NCI-H1417 (cell line): ENCODE results near the gene ZFHX2.

Experiments used
- DNase-seq, 3 experiments: peaks; one replicate each; lab custom pipeline; 2025; lab: John Stamatoyannopoulos, UW

ZFHX2 gene

DNA sequence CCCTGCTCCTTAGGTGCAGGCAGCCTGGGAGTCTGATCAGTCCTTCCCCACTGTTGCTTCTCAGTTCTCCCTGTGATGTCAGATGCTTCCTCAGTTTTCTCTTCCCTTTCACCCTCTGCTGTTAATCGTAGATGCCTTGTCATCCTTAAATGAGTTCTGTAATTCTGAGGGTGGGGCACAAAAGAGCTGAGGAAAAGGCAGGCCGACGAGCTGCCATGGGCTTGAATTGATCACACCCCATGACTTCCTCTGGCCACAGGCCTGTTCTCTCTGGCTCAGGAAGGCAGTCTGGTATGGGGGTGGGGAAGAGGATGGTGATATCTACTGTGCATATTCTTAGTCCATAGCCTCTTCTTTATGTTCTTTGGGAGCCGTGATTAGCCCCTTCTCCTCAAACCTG is 21.3 kb upstream of the ZFHX2 start:
- no peak for DNase-seq

DNA sequence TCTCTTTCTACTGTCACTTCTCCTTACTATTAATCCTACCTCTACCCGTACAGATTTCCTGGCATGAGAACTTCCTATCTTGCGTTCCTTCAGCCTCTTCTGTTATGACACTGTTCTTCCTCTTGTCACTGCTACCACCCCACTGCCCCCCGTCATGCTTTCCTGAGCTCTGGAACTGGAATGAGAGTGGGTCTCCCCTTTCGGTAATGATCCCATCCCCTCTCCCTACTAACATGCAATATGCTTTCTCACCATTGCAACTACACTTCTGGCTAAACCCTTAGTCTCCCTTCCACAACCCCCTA is 20.9 kb upstream of the ZFHX2 start:
- no peak for DNase-seq

DNA sequence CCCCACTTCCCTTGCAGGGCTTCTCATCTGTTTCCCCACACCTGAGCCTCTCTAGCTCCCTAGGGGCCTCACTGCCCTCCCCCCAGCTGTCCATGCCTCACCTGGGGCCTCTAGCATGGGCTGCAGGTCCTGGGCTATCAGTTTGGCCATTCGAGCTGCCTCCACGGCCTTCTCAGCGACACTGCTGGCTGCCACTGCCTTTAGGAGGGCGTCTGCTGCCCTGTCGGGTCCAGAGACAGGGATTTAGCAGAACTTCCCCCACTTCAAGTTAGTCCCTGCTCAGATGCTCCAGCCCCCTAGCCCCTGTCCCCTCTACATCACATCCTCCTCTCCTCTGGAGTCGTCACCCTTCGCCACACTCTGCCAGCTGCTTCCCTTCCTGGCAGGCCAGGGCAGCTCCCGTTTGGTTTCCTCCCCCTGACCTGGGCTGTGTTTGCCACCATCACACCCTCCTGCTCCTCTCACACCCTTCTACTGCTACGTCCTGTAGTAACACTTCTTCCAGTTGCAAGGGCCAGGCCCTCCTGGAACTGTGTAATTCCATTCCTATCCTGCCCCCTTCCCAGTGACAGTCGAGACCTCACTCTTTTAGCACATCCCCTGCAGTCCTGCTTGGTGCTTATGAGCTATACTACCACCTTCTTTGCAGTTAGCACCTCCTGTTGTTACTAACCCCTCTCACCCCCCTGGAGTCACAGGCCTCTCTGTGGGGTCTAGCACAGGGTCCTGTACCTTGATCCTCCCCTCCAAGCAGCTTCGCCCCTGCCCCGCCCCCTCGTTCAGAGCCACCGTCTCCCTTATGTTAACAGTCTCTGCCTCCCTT is 20.3 kb upstream of the ZFHX2 start:
- DNase-seq = no peak

DNA sequence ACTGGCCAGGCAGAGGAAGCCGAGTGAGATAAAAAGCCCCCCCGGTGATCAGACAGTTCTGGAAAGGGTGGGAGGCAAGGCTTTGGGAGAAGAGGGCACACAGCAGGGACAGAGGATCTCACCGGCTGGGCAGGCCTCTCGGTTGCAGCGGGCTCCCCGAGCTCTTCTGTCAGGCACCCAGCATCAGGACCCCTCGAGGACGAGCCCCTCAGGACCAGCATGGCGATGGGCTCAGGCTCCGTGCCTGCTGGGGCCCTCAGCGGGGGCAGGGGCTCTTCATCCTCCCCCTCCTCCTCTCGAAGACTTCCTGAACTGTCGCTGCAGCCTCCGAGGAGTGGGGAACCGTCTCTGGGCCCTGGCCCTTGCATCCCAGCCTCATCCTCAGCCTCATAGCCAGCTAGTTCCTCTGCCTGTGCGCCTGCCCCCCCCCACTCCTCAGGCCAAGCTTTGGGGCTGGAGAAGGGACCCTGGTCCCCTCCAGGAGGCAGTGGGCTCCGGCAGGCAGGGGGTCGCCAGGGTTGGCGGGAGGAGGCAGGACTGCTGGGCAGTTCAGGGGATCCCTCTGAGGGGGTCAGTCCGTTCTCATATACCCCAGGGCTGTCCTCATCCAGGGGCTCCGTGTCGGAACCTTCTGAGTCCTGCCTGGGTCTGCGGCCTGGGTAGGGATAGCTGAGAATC is 19.4 kb upstream of the ZFHX2 start:
- DNase-seq = no peak

DNA sequence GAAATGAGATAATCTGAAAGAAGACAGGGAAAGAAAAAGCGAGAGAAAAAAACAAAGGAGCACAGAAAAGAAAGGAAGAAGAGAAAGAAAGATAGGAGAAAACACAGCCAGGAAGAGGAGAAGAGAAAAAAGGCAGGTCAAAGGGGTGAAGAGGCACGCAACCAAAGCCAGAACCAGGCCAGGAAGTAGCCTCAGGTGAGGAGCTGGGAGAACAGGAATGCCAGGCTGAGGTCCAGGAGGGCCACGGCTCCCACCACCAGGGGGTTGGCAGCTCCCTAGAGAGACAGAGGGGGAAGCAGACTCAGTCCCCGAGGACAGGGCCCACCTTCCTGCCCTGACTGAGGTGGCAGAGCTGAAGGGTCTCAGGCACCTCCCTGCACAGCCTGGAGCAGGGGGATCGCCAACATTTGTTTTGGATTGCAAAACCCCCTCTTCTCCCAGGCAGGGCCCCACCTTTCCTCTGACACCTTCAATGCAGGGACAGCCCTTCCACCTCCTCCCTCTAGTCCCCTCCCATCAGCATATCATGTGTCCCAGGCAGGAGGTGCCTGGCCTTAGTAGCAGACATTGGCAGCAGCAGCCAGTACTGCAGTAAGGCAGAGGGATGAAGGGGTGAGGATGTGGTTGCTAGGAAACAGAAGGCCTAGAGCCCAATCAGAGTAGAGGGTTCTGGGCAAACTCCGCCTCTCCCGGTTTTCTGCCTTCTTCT is 18.0 kb upstream of the ZFHX2 start:
- DNase-seq = peak in 2 of 3 experiments; percentile 44 to 68

DNA sequence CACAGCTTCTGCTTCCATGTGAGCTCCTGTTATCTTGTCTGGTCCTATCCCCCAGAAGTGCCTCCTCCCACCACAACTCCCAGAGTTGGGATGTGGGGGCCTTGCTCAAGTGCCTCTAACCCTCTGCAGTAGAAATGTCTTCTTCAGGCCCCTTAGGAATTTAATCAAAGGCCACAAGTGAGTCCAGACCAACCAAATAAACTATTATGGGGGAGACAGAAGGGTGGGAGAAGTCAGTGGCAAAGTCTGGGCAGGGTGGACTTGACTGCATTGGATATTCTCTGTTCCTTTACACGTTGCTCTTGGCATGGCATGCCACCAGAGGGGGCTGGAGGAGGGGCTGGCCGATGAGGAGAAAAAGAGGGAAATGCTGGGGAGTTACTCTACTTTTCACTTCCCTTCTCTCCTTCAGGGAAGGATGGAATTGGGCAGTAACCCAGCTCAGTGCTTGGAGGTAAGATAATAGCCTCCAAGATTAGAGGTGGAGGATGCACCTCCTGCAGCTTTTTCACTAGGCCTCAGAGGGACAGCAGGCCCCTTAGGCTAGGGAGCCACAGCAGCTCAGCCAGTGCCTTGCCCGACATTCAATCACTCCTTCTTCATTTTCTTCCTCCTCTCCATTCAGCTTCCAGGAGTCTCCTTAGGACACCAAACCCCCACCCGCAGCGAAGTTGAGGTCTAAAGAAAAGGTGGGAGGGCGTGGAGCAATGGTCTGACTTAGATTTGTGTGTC is 17.2 kb upstream of the ZFHX2 start:
- peak in 2 of 3 experiments; percentile 22 to 43 for DNase-seq

DNA sequence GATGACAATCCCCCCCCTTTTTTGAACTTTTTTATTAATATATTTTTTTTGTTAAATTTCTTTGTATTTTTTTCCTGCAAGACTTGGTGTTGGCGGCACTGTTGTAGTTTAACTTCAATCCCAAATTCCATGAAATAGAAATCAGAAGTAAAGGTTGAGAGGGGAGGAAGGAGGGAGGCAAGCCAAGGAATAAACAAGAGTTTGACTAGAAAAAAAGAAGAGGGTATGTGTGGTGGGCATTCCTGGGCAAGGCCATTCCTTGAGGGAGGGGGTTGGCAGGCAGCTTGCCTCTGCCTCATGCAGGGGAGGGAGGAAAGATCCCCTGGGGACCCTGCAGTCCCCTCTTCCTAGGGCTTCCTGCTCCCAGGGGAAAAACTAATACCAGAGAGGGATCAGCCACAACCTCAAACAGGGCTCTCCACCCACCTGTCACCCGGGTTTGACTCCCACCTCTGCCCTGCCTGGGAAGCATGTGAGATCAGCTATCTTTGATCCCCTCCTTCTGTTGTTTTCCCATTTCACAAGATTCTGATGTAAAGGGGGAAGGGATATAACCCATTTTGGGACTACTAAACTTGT is 16.5 kb upstream of the ZFHX2 start:
- no peak for DNase-seq

DNA sequence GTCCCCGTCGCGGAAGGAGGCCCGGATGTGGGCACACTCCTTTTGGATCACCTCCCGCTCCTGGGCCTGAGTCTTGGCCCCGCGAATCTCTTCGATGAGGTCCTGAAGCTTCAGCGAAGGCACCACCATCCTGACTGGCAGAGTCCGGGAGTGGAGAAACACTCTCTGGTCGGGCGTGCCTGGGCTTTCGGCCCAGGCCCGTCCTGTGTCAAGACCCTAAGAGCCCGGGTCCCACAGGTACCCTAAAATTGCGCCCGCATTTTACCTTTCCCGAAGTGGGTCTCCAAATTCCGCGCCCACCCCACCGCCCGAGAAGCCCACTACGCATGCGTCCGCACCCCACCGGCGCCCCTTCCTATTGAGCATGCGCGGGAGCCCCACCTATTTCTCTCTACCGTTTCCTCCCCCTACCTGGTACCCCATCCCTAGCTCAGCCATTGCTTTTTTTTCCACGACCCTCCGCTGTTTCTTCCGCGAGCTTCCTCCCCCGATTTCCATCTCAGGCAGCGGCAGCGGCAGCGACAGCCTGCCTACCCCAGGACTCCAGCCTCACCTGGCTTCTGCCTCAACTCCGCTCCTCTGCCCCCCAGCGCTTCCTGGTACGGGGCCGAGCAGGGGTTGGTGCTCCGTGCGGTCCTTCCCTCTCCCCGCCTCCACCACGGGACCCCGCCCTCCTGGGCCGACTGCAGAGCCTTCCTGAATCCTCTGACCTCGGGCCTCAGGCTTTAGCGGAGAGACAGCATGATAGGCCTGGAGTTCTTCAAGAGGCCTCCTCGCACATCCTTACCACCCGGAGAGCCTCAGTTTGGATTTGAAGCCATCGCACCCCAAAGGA is 15.8 kb upstream of the ZFHX2 start, which contains the start of gene AP1G2:
Gene AP1G2, minus strand, starts transcription at position 606 of the 835 bp plus-strand sequence. Its CDS starts 477 bp downstream, at position 129.
- DNase-seq = peak; percentile 71 to 96 (median 95)

DNA sequence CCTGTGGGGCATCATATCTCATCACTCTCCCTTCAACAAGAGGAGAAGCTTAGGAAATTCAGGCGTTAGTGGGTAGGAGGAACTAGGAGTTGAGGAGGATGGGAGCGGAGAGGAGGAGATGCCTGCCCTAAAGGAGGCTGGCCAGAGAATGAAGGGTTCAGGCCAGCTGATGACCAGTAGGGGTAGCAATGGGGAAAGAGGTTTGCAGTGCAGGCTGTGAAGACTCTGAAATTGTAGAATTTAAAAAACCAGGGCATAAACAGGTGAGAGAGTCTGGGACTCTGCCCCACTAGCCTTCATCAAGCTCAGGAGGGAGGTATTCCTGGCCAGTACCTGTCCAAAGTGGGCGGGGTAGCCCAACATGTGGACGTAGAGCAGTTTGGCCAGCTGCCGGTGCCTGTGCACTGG is 15.2 kb upstream of the ZFHX2 start:
- DNase-seq = no peak

DNA sequence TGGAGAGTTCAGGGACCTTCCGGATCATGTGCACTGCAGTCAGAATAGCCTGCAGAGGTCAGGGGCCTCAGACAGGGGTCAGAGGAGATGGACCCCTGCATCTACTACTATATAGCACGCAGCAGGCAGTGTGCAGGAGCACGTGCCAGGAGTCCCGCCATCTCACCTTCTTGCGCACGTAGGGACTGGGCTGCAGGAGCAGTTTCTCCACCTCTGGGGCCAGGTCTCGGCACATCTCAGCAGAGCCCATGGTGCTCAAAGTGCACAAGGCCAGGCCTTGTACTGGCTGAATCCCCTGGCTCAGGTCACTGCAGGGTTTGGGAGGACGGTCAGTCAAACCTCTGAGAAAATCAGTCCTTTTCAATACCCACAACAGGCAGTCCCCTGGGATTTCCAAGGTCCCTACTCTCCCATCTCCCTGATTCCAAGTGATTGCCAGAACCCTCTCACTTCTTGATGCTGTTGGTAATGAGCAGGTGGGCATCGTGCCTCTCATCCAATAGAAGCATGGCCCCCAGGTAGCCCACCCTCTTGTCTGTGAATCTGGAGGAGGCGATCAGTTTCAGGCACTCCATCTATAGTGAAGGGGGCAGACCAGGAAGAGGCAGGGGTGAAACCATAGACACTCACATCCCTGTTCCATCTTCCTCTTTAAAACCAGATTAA is 14.7 kb upstream of the ZFHX2 start:
- no peak for DNase-seq

DNA sequence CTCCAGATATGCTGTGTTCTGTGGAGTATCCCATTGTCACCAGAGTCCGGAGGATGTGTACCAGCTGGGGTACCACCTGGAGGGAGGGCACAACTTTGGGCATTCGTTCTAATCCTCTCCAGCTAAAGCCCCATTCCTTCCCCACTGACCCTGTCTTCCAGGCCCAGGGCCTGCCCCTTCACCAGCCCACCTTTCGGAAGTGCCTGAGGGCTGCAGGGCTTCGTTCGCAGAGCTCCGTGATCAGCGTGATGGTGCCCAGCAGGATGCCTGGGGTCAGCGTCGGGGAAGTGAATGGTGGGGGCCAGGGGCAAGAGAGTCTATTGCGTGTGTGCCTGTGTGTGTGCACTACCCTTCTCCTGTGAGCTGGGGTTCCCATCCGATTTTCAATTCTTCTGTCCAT is 14.1 kb upstream of the ZFHX2 start:
- DNase-seq = no peak

DNA sequence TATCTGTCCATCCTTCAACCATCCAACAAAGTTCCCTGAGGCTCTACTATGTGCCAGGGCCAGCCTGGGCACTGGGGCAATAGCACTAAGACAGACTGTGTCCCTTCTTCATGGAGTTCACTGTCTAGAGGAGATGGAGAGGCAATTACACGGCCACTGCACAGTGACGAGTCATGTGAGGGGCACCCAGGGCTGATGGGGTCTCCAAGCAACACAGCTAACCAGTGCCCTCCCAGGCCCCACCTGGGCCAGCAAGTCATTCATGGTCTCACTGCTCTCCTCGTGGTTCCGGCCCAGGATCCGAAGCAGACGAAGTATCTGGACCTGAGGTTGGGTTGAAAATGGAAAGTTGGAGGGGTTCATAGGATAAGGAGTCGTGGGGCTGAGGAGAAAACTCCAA is 13.3 kb upstream of the ZFHX2 start:
- no peak for DNase-seq

DNA sequence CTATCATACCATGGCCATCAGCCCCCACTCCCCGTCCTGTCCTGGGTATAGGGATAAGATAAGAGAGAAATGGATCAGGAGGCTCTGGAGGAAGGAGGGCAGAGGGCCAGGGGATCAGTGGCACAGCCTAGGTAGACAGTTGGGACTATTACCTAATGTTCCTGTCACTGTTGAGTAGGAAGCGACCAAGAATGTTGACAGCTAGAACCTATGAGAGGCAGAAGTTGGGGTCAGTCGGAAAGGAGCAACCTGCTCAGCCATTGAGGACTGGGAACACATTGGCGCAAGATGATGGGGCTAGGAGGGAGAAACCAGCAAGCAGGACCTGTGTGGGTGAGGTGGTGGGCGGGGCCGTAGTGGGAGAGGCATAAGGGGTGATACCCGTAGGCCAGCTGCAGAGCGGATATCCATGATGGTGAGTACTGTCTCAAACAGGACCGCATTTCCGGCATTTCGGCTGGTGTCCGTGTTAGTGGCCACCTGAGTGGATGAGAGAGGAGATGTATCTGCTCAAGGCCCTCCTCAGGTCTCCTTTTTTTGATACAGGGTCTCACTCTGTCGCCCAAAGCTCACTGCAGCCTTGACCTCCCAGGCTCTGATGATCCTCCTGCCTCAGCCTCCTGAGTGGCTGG is 12.7 kb upstream of the ZFHX2 start:
- no peak for DNase-seq

DNA sequence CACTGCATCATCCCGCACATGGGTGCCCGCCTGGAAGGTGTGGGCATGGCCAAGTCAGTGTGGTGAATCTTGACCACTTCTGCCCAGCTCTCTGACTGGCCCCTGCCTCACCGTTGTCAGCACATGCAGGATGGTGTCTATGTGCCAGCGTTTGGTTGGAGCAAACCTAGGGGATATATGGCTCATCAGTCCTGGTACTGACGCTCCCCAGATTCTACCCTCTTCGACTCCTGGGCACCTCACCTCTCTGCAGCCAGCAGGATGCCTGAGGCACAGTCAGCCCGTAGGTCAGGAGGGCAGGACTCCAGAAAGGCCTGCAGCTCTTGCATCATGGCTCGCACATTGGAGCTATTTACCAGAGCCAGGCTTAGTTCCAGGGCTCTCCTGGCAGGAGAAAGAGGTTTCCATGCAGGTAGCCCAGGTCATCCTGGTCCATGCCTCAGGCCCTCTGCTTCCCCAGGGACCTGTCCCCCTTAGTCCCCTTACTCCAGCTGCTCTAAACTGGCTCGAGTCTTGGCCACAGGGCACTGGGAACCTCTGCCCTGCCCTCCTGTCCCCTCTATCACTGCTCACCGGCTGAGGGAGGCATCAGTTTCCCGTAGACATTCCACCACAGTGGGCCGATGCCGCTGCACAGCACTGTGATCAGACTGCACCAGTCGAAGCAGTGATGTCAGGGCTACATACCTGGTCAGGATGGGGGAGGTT is 12.1 kb upstream of the ZFHX2 start:
- DNase-seq = no peak

DNA sequence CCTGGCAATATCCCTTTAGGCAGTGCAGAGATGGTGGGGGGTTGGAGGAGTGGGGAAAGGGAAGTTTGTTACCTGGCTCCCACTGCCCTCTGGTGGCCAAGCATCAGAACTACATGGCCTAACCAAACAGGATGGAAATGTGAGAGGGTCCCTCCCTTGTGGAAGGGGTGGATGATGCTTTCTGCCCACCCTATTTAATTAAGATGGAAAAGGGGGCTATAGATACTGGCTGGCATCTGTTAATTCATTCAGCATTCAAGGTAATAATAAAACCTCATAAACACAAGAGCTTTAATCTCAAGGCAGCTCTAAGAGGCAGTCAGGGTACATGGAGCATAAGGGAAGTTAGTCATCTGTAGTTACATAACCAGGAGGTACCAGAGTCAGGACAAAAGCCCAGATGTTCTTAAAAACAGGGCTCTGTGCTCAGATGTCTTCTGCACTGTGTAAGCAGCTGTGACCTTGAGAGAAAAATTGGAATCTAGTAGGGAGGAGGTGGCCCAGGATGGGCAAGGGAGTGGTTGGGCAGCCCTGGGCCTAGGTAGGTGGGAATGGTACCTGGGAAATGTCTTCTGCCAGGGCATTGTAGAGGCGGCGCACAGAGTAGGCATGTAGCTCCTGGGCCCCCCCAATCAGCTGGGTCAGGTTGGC is 11.4 kb upstream of the ZFHX2 start:
- peak; percentile 45 to 74 (median 65) for DNase-seq

DNA sequence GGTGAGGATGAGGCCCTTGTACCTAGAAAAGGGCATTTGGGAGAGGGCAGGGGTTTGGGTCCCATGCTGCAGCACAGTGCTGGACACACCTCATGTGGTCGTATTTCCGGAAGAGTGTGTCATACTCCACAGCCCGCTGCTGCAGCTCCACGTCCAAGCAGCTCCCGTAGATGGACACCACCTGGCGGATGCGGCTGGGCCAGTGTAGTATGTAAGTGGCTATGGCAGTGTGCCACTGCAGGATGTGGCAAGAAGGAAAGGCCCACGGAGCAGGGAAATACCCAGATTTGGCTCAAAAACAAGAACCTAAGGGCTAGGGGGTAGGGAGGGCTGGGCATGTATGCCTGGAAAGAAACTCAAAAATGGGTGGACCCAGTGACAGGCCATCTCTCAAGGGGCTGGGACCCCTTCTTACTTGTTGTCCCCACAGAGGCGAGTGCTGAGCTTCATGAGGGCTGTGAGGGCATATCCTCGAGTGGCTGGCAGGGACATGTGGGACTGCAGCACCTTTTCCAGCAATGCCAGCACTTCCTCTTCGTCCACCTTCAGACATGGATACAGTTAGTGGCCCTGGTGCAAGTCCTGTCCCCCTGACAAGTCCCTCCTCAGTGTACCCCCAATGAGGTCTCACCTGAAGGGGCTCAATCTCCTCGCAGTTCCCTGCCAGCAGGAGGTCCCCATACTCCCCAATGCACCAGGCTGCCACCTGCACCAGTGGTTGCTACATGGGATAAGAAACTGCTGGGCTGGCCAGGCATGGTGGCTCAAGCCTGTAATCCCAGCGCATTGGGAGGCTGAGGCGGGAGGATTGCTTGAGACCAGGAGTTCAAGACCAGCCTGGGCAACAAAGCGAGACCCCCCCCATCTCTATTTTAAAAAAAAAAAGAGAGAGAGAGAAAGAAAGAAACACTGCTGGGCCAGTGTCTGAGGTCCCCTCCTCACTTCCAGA is 10.6 kb upstream of the ZFHX2 start:
- DNase-seq = no peak

DNA sequence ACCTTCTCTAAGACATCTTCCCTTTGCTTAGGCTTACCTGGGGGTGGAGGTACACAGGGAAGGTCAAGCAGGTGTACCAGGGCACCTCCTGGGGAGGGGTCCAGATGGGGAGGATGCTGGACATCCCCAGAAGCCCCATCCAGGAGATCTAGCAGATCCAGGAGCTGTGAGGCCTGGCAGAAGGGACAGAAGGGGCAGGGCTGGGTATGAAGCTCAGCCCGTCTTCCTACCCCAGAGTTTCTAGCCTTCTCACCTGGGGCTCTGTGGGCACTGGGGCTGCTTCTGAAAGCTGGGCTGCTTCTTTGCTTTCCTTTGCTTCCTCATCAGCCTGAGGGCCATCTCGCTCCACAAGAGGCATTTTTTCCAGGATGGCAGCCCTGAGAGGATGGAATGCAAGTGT is 9.7 kb upstream of the ZFHX2 start:
- DNase-seq = no peak
